CD8-positive, alpha-beta memory T cell (primary cell): Measurements from ENCODE around the gene MIOX. TPM values are rescaled to one million over a fixed set of nuclear protein-coding genes. Genes with fewer than 3 reads are reported as not detected.

Experiments used
- CTCF ChIA-PET: fragments of 350-600 bp; sonication (Branson Sonifier 250); formaldehyde crosslinking; loops from one replicate; lab custom pipeline; 2021; ENCODE audit warnings: antibody characterized with exemption; lab: Charles Lee
- POLR2A ChIA-PET: fragments of 350-600 bp; sonication (Branson Sonifier 250); formaldehyde crosslinking; loops from one replicate; lab custom pipeline; 2021; ENCODE audit warnings: antibody characterized with exemption; lab: Charles Lee
- DNase-seq, 5 donors: peaks; one replicate each; pipeline versions ENCODE4 v3.0.0 to v3.0.0-alpha.2; 2020 to 2022; ENCODE audit warnings: mixed read lengths in 1 of 5
- H3K27ac ChIP-seq: one replicate; pipeline ENCODE4 v1.7.0; 2013; ENCODE audit warnings: low read depth, mild to moderate bottlenecking, low read length, moderate library complexity
- H3K27me3 ChIP-seq: 2 replicates; pipeline ENCODE4 v1.7.0; 2013; ENCODE audit warnings: low read length, mild to moderate bottlenecking; ENCODE audit not compliant: insufficient read depth, poor library complexity, severe bottlenecking
- H3K36me3 ChIP-seq: 2 replicates; pipeline ENCODE4 v1.7.0; 2013; ENCODE audit warnings: mild to moderate bottlenecking, low read length, moderate library complexity; ENCODE audit not compliant: insufficient read depth
- H3K4me1 ChIP-seq: 2 replicates; pipeline ENCODE4 v1.7.0; 2013; ENCODE audit warnings: mild to moderate bottlenecking, low read length, moderate library complexity; ENCODE audit not compliant: insufficient read depth
- H3K4me3 ChIP-seq: 2 replicates; pipeline ENCODE4 v1.7.0; 2013; ENCODE audit warnings: mild to moderate bottlenecking, low read length
- H3K9me3 ChIP-seq: 2 replicates; pipeline ENCODE4 v1.7.0; 2013; ENCODE audit warnings: mild to moderate bottlenecking, low read length
- H3K27ac Mint-ChIP-seq, 8 donors: one replicate each; pipeline ENCODE4 v1.8.0; 2020 to 2021; ENCODE audit warnings: mixed read lengths in 8 of 8, mild to moderate bottlenecking in 6 of 8, inconsistent platforms in 3 of 8, moderate library complexity in 3 of 8
- H3K27me3 Mint-ChIP-seq, 2 donors: one replicate each; pipeline ENCODE4 v1.8.0; 2020 to 2021; ENCODE audit warnings: mixed read lengths in 2 of 2, mild to moderate bottlenecking in 1 of 2, moderate library complexity in 1 of 2
- H3K36me3 Mint-ChIP-seq, 3 donors: one replicate each; pipeline ENCODE4 v1.8.0; 2020 to 2021; ENCODE audit warnings: mixed read lengths in 3 of 3, inconsistent platforms in 1 of 3, mild to moderate bottlenecking in 1 of 3
- H3K4me1 Mint-ChIP-seq, 3 donors: one replicate each; pipeline ENCODE4 v1.8.0; 2020 to 2021; ENCODE audit warnings: mixed read lengths in 3 of 3, inconsistent platforms in 1 of 3, mild to moderate bottlenecking in 1 of 3
- H3K4me3 Mint-ChIP-seq, 7 donors: one replicate each; pipeline ENCODE4 v1.8.0; 2020 to 2021; ENCODE audit warnings: mixed read lengths in 7 of 7, mild to moderate bottlenecking in 6 of 7, moderate library complexity in 4 of 7, inconsistent platforms in 2 of 7
- H3K9me3 Mint-ChIP-seq, 5 donors: one replicate each; pipeline ENCODE4 v1.8.0; 2020 to 2022; ENCODE audit warnings: mixed read lengths in 5 of 5, mild to moderate bottlenecking in 3 of 5, moderate library complexity in 2 of 5, inconsistent platforms in 1 of 5
- polyA plus RNA-seq: library from polyadenylated mRNA; unstranded; fragments of 300-500 nt; fragmentation: Illumina TruSeq; gene quantifications from one replicate; pipeline ENCODE4 v1.2.3, GENCODE V29; 2021
- total RNA-seq, 2 experiments: library from RNA; stranded (reverse); gene quantifications; one replicate each; pipeline ENCODE4 v1.2.3, GENCODE V29; 2021

The MIOX gene
- under 1 TPM in 1 of 2 experiments, not detected in 1; 0.31 TPM for total RNA-seq
- polyA plus RNA-seq = not detected

- no peak within 1 kb of the TSS for H3K4me3 ChIP-seq
- Mint-ChIP-seq H3K36me3 (no peaks in the 10 kb centered on the region), H3K4me1 (peaks cover 5 to 7% (median 6%) of the 10 kb centered on the region in 3 donors), H3K27me3 (peaks cover 6 to 11% of the 10 kb centered on the region in 2 donors), H3K4me3 (no peak within 1 kb of the TSS), H3K27ac (peak within 1 kb of the TSS in 2 of 8 donors; percentile 38 to 66), H3K9me3 (no peaks in the 10 kb centered on the region)
- peaks cover 8% of the 10 kb centered on the region for H3K4me1 ChIP-seq
- no peak for DNase-seq
- no peaks in the 10 kb centered on the region for H3K9me3 ChIP-seq
- no peaks in the 10 kb centered on the region for H3K27me3 ChIP-seq
- ChIA-PET POLR2A (no interaction called here), CTCF (interaction anchor here (3.3 kb wide), 1 partner anchor 11 kb away, joined by 11 read pairs; no protein-coding TSS in a partner anchor)
- no peaks in the 10 kb centered on the region for H3K36me3 ChIP-seq
- H3K27ac ChIP-seq = no peak within 1 kb of the TSS
Observed at GRCh38 chr22:50486561-50487289, at the start of gene MIOX. MIOX (plus strand) TSS chr22:50486859; CDS start chr22:50486898, 39 bp downstream.

DNA sequence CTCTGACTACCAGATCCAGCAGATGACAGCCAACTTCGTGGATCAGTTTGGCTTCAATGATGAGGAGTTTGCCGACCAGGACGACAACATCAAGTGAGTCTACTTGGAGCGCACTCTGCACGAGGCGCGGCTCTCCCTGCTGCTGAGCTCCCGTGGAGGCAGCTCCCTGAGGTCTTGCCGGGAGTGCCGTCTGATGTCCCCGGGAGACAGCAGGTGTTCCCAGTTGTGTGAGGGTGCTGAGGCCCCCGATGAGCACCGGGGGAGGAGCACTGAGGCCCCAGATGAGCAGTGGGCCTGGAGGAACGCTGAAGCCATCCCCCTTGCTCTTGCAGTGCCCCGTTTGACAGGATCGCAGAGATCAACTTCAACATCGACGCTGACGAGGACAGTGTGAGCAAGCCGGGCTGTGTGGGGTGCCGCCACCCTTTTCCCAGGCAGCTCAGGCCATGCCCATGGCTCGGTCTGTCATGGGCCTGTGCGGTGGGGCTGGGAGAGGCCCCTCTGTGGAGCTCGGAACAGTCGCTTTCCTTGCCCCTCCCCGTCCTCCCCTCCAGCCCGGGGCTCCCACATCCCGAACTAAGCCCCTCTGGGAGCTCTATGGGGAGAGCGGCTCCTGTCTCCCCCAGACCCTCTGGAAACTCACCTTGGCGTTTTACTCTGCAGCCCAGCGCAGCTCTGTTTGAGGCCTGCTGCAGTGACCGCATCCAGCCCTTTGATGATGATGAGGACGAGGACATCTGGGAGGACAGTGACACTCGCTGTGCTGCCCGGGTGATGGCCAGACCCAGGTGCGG is 49.0 kb upstream of the MIOX start:
- H3K4me1 ChIP-seq = no peaks in the 10 kb centered on the region
- POLR2A ChIA-PET = no interaction called here
- DNase-seq = no peak
- CTCF ChIA-PET = interaction anchor here (1.8 kb wide), 1 partner anchor 60 kb away, joined by 8 read pairs; no protein-coding TSS in a partner anchor
- no peaks in the 10 kb centered on the region for H3K27me3 ChIP-seq
- no peaks in the 10 kb centered on the region for H3K9me3 ChIP-seq
- Mint-ChIP-seq H3K27me3 (no peaks in the 10 kb centered on the region), H3K27ac (peak overlapping the region in 2 of 8 donors; percentile 14 to 50), H3K9me3 (no peaks in the 10 kb centered on the region), H3K36me3 (peaks cover 0 to 65% (median 2%) of the 10 kb centered on the region in 3 donors), H3K4me3 (no peak overlapping the region), H3K4me1 (peaks cover 0 to 3% (median 0%) of the 10 kb centered on the region in 3 donors)
- H3K4me3 ChIP-seq = no peak overlapping the region
- no peak overlapping the region for H3K27ac ChIP-seq
- H3K36me3 ChIP-seq = peaks cover 5% of the 10 kb centered on the region

GRCh38 chr22:50438305-50439275 is 48.1 kb upstream of the MIOX start:
- Mint-ChIP-seq H3K4me1 (peaks cover 6 to 11% (median 7%) of the 10 kb centered on the region in 3 donors), H3K27ac (peak overlapping the region in 1 of 8 donors; percentile 92), H3K4me3 (no peak overlapping the region), H3K36me3 (peaks cover 0 to 69% (median 4%) of the 10 kb centered on the region in 3 donors), H3K9me3 (no peaks in the 10 kb centered on the region), H3K27me3 (no peaks in the 10 kb centered on the region)
- no peaks in the 10 kb centered on the region for H3K4me1 ChIP-seq
- POLR2A ChIA-PET = no interaction called here
- DNase-seq = peak in 1 of 5 donors; percentile 52
- no peaks in the 10 kb centered on the region for H3K27me3 ChIP-seq
- CTCF ChIA-PET = interaction anchor here (1.8 kb wide), 1 partner anchor 59 kb away, joined by 8 read pairs; no protein-coding TSS in a partner anchor
- no peaks in the 10 kb centered on the region for H3K9me3 ChIP-seq
- H3K4me3 ChIP-seq = no peak overlapping the region
- no peak overlapping the region for H3K27ac ChIP-seq
- peaks cover 5% of the 10 kb centered on the region for H3K36me3 ChIP-seq

DNA sequence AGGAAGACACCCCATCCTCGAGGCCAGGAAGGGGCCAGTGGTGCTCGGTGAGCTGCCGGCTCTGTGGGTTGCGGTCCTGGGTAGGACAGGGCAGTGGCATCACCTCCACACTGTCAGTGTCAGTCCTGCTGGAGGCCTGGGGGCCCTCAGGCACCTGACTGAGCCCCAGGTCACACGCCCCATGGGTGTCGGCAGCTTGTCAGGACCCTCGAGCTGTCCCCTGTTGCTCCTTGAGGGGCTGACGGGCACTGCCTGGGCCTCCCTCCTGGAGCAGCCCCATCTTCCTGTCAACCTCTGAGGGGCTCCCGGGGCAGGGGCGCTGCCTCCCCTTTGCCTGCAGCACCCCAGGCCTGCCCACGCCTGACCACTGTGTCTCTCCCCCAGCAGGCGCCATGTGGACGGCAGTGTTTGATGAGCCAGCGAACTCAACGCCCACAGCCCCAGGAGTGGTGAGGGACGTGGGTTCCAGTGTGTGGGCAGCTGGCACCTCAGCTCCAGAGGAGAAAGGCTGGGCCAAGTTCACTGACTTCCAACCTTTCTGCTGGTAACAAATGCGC is 47.3 kb upstream of the MIOX start:
- ChIA-PET POLR2A (no interaction called here), CTCF (interaction anchor here (1.8 kb wide), 1 partner anchor 59 kb away, joined by 8 read pairs; no protein-coding TSS in a partner anchor)
- H3K27ac Mint-ChIP-seq = peak overlapping the region in 2 of 8 donors; percentile 15 to 92
- H3K4me3 Mint-ChIP-seq = no peak overlapping the region
- H3K27ac ChIP-seq = no peak overlapping the region
- no peaks in the 10 kb centered on the region for H3K27me3 Mint-ChIP-seq
- H3K4me3 ChIP-seq = no peak overlapping the region
- H3K4me1 ChIP-seq = no peaks in the 10 kb centered on the region
- H3K27me3 ChIP-seq = no peaks in the 10 kb centered on the region
- H3K36me3 Mint-ChIP-seq = peaks cover 0 to 69% (median 4%) of the 10 kb centered on the region in 3 donors
- no peaks in the 10 kb centered on the region for H3K9me3 Mint-ChIP-seq
- no peaks in the 10 kb centered on the region for H3K9me3 ChIP-seq
- peaks cover 6 to 17% (median 7%) of the 10 kb centered on the region in 3 donors for H3K4me1 Mint-ChIP-seq
- no peak for DNase-seq
- peaks cover 5% of the 10 kb centered on the region for H3K36me3 ChIP-seq

DNA sequence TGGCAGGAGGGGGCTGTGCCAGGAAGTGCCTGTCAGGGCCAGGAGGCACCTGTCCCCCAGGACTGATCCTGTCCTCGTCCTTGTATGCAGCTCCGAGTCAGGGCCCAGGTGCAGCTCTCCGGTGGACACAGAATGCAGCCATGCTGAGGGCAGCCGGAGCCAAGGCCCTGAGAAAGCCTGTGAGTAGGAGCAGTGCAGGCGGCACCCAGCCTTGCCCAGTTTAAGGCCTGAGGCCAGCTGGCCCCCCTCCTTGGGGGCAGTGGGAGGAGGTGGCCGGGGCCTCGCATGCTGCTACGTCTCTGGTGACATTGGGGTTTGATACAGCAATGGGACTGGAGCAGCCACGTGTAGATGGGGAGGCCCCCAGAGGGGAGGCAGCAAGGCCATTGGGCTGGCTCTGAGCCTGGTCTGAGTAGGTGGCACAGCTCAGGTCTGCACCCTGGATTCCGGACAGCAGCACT is 46.8 kb upstream of the MIOX start:
- no peaks in the 10 kb centered on the region for H3K27me3 ChIP-seq
- ChIA-PET CTCF (interaction anchor here (1.0 kb wide), 1 partner anchor 18 kb away, joined by 3 read pairs; no protein-coding TSS in a partner anchor), POLR2A (no interaction called here)
- H3K4me3 ChIP-seq = no peak overlapping the region
- no peaks in the 10 kb centered on the region for H3K9me3 Mint-ChIP-seq
- no peaks in the 10 kb centered on the region for H3K27me3 Mint-ChIP-seq
- peaks cover 0 to 67% (median 4%) of the 10 kb centered on the region in 3 donors for H3K36me3 Mint-ChIP-seq
- peak overlapping the region in 2 of 8 donors; percentile 41 to 82 for H3K27ac Mint-ChIP-seq
- peaks cover 10 to 23% (median 11%) of the 10 kb centered on the region in 3 donors for H3K4me1 Mint-ChIP-seq
- no peak overlapping the region for H3K4me3 Mint-ChIP-seq
- H3K9me3 ChIP-seq = no peaks in the 10 kb centered on the region
- H3K4me1 ChIP-seq = peaks cover 4% of the 10 kb centered on the region
- no peak for DNase-seq
- no peak overlapping the region for H3K27ac ChIP-seq
- H3K36me3 ChIP-seq = peaks cover 5% of the 10 kb centered on the region

DNA sequence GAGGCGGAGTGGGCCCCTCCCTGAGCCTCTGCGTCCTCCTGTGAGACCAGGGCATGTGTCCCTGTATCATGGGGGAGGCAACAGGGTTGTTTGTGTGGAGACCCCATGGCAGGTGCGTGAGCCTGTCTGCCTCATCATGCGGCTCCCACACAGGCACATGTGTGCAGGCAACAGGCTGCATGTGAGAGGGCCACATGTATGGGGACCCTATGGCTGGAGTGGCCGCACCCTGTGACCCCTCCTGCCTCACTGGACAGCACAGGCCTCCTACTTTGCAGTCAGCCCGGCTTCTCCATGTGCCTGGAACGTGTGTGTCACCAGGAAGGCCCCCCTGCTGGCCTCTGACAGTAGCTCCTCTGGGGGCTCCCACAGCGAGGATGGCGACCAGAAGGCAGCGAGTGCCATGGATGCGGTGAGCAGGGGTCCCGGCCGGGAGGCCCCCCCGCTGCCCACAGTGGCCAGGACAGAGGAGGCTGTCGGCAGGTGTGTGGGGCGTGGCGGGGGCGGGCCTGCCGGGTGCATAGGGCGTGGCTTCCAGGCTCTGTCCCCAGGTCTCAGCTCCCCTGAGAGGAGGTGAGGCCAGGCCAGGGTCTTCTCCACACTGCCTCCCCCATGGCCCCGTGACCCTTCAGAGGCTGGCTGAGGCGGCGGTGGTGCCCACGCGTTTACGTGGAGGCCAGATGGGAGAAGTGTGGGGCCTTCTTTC is 46.0 kb upstream of the MIOX start:
- Mint-ChIP-seq H3K9me3 (no peaks in the 10 kb centered on the region), H3K27ac (no peak overlapping the region), H3K27me3 (no peaks in the 10 kb centered on the region), H3K4me3 (no peak overlapping the region), H3K36me3 (peaks cover 0 to 65% (median 2%) of the 10 kb centered on the region in 3 donors), H3K4me1 (peaks cover 18 to 30% (median 19%) of the 10 kb centered on the region in 3 donors)
- POLR2A ChIA-PET = no interaction called here
- Histone ChIP-seq H3K9me3 (no peaks in the 10 kb centered on the region), H3K4me1 (peaks cover 12% of the 10 kb centered on the region), H3K4me3 (no peak overlapping the region), H3K27ac (no peak overlapping the region), H3K36me3 (peaks cover 5% of the 10 kb centered on the region), H3K27me3 (no peaks in the 10 kb centered on the region)
- CTCF ChIA-PET = interaction anchor here (0.6 to 1.0 kb wide), 2 partner anchors 17 to 165 kb away, joined by 3 read pairs; no protein-coding TSS in a partner anchor
- no peak for DNase-seq
